ENCODE measurements around the gene PHF11.
A peak's percentile ranks its signal among the peaks of the same experiment; 100 is the strongest.

PHF11 gene

GRCh38 chr13:49566461-49566860 lies 70.7 kb downstream of the PHF11 start:
- Mint-ChIP-seq H3K9me3 (no peaks in the 10 kb centered on the region), H3K27ac (no peak overlapping the region), H3K36me3 (ENCODE audit: insufficient read depth) (peaks cover 22% of the 10 kb centered on the region), H3K4me1 (ENCODE audit: low read depth in 2 of 2) (peaks cover 17 to 24% of the 10 kb centered on the region in 2 donors), H3K27me3 (no peaks in the 10 kb centered on the region), H3K4me3 (no peak overlapping the region)
- DNase-seq: no peak
- ATAC-seq (replicated peaks): no peak

DNA sequence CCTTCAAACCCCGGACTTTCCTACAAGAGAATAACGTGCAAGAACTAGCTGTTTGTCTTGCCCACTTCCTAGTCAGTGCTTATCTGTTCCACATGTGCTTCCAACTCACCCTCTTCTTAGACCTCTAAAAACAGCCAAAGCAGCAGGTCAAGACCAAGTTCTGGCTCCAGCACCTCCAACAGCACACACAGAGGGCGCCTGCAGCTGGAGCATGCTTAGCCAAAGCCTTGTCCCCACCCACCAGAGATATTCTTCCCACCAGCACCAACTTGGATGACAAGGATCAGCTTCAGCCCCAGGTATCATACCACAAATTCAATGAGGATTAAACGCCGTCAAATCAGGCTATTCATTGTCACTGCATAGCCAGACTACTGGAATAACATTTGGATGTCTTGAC lies 71.7 kb downstream of the PHF11 start:
- no peaks in the 10 kb centered on the region for H3K9me3 Mint-ChIP-seq
- no peak for ATAC-seq (replicated peaks)
- H3K4me3 Mint-ChIP-seq: no peak overlapping the region
- H3K27ac Mint-ChIP-seq: no peak overlapping the region
- peaks cover 12% of the 10 kb centered on the region for H3K36me3 Mint-ChIP-seq (ENCODE audit: insufficient read depth)
- no peak for DNase-seq
- H3K27me3 Mint-ChIP-seq: no peaks in the 10 kb centered on the region
- peaks cover 18 to 29% of the 10 kb centered on the region in 2 donors for H3K4me1 Mint-ChIP-seq (ENCODE audit: low read depth in 2 of 2)

GRCh38 chr13:49569993-49570689 lies 74.4 kb downstream of the PHF11 start:
- Mint-ChIP-seq H3K9me3 (no peaks in the 10 kb centered on the region), H3K4me1 (ENCODE audit: low read depth in 2 of 2) (peaks cover 18 to 34% of the 10 kb centered on the region in 2 donors), H3K4me3 (no peak overlapping the region), H3K36me3 (ENCODE audit: insufficient read depth) (no peaks in the 10 kb centered on the region), H3K27ac (peak overlapping the region; percentile 85 to 89), H3K27me3 (no peaks in the 10 kb centered on the region)
- ATAC-seq (replicated peaks) (peak; percentile 81), DNase-seq (no peak)

DNA sequence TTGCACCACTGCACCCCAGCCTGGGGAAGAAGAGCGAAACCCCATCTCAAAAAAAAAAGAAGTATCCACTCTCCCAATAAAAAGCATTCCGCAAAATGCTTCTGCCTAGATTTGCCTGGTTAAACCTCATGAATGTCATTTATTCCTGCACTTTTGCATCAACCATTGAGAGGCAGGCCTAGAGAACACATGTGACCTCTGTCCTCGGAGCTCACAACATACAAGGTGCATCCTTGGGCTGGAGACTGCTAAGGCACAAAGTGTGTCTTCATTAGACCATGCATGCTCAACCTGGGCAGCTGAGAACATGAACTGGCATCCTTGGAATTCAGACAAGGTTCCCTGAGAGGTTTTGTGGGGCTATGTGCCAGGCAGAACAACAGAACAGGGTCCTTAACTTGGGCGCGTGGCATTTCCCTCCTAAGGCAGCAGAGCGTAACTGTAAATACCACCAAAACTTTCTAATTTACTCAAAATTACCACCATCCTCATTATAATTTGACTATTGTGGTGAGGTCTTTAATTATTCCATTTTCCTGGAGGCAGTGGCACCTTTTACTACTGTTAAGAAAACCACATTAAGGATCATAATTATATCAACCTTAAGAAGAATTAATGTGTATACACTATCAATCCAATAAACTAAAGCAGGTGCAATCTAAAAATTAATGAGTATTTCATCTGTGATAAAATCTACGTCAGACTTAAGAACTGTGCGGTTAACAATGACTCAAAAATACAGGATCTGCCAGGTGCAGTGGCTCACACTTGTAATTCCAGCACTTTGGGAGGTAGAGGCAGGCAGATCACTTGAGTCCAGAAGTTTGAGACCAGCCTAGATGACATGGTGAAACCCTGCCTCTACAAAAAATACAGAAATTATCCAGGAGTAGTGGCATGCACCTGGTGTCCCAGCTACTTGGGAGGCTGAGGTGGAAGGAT lies 75.8 kb downstream of the PHF11 start:
- no peak for ATAC-seq (replicated peaks)
- Mint-ChIP-seq H3K9me3 (no peaks in the 10 kb centered on the region), H3K36me3 (ENCODE audit: insufficient read depth) (peaks cover 3% of the 10 kb centered on the region), H3K4me3 (no peak overlapping the region), H3K4me1 (ENCODE audit: low read depth in 2 of 2) (peaks cover 18 to 38% of the 10 kb centered on the region in 2 donors), H3K27ac (peak overlapping the region; percentile 85 to 89), H3K27me3 (no peaks in the 10 kb centered on the region)
- DNase-seq: no peak
